GM23248 (cell line): ENCODE measurements around the gene SDR9C7. TPM values are rescaled to one million over a fixed set of nuclear protein-coding genes. Genes with fewer than 3 reads are reported as not detected.
A peak's percentile ranks its signal among the peaks of the same experiment; 100 is the strongest.
"Not testable (repeated sequence)": the region's sequence is repeated elsewhere in the genome, so short reads cannot be mapped to it uniquely, and the experiment has no call there.

Experiments
- DNase-seq: peaks from one replicate; pipeline ENCODE4 v3.0.0-alpha.2; 2015
- H2AFZ ChIP-seq: fragments of 200-600 bp; sonication (generic); 2 replicates; pipeline ENCODE4 v1.6.1; 2016; ENCODE audit warnings: antibody characterized with exemption
- H3F3A ChIP-seq: fragments of 200-600 bp; sonication (generic); 2 replicates; pipeline ENCODE4 v1.6.1; 2016; ENCODE audit warnings: mild to moderate bottlenecking, antibody characterized with exemption, mixed run types; ENCODE audit not compliant: insufficient read depth
- H3K27ac ChIP-seq: fragments of 200-600 bp; sonication (generic); 2 replicates; pipeline ENCODE4 v1.5.1; 2016; ENCODE audit warnings: mild to moderate bottlenecking
- H3K27me3 ChIP-seq: fragments of 200-600 bp; sonication (generic); replicated peaks from 2 replicates; pipeline ENCODE4 v1.6.1; 2016; ENCODE audit warnings: mild to moderate bottlenecking; ENCODE audit not compliant: insufficient read depth
- H3K36me3 ChIP-seq: fragments of 200-600 bp; sonication (generic); 2 replicates; pipeline ENCODE4 v1.6.1; 2016; ENCODE audit warnings: low read depth, mild to moderate bottlenecking
- H3K4me1 ChIP-seq: fragments of 200-600 bp; sonication (generic); 2 replicates; pipeline ENCODE4 v1.6.1; 2016; ENCODE audit warnings: mild to moderate bottlenecking; ENCODE audit not compliant: insufficient read depth
- H3K4me2 ChIP-seq: fragments of 200-600 bp; sonication (generic); one replicate; pipeline ENCODE4 v1.6.1; 2016; ENCODE audit warnings: mild to moderate bottlenecking; ENCODE audit not compliant: unreplicated experiment
- H3K4me3 ChIP-seq: fragments of 200-600 bp; sonication (generic); 2 replicates; pipeline ENCODE4 v1.5.1; 2016; ENCODE audit warnings: mild to moderate bottlenecking
- H3K79me2 ChIP-seq: fragments of 200-600 bp; sonication (generic); 2 replicates; pipeline ENCODE4 v1.6.1; 2016; ENCODE audit warnings: mild to moderate bottlenecking; ENCODE audit not compliant: insufficient read depth
- H3K9ac ChIP-seq: fragments of 200-600 bp; sonication (generic); 2 replicates; pipeline ENCODE4 v1.6.1; 2016; ENCODE audit warnings: mild to moderate bottlenecking
- H3K9me2 ChIP-seq: fragments of 200-600 bp; sonication (generic); 2 replicates; pipeline ENCODE4 v1.6.1; 2016; ENCODE audit warnings: mixed run types, mild to moderate bottlenecking, moderate library complexity; ENCODE audit not compliant: insufficient read depth
- H3K9me3 ChIP-seq: fragments of 200-600 bp; sonication (generic); one replicate; pipeline ENCODE4 v1.6.1; 2017; ENCODE audit warnings: low read depth
- H4K20me1 ChIP-seq: fragments of 200-600 bp; sonication (generic); 2 replicates; pipeline ENCODE4 v1.6.0; 2016; ENCODE audit not compliant: insufficient read depth
- EZH2 ChIP-seq: fragments of 200-600 bp; sonication (generic); IDR thresholded peaks from 2 replicates; pipeline ENCODE4 v1.6.1; 2018; ENCODE audit warnings: antibody characterized with exemption, mild to moderate bottlenecking; ENCODE audit not compliant: insufficient read depth, poor library complexity, severe bottlenecking
- EZH2phosphoT487 ChIP-seq: fragments of 200-600 bp; sonication (generic); IDR thresholded peaks from 2 replicates; pipeline ENCODE4 v1.6.1; 2018; ENCODE audit warnings: antibody characterized with exemption, moderate library complexity, mild to moderate bottlenecking, low read depth; ENCODE audit not compliant: insufficient read depth
- WGBS, 2 experiments: methylation state at CpG; one replicate each; pipeline ENCODE4 v1.1.6; 2015 to 2017; ENCODE audit warnings: low lambda C conversion rate in 2 of 2, low coverage in 1 of 2; ENCODE audit errors: missing lambda C conversion rate in 2 of 2; 5-methylcytosine and 5-hydroxymethylcytosine counted together
- in situ Hi-C: fragments of 300-500 bp; cut with MboI; formaldehyde crosslinking; loops from 2 replicates; pipeline ENCODE4 v1.15.0; 2020
- polyA plus RNA-seq: library from polyadenylated mRNA; unstranded; fragments of >200 nt; fragmentation: Nextera tagmentation; extraction: Ambion mirVana; gene quantifications from 2 replicates; pipeline ENCODE4 v1.2.1, GENCODE V29; 2016
- total RNA-seq: library from RNA; depleted of rRNA; stranded (reverse); fragments of >200 nt; shearing (Covaris generic); gene quantifications from 2 replicates; pipeline ENCODE4 v1.2.3, GENCODE V29; 2014

SDR9C7 gene
- total and polyA plus RNA-seq, 2 experiments from 2014 or later = not detected

DNA sequence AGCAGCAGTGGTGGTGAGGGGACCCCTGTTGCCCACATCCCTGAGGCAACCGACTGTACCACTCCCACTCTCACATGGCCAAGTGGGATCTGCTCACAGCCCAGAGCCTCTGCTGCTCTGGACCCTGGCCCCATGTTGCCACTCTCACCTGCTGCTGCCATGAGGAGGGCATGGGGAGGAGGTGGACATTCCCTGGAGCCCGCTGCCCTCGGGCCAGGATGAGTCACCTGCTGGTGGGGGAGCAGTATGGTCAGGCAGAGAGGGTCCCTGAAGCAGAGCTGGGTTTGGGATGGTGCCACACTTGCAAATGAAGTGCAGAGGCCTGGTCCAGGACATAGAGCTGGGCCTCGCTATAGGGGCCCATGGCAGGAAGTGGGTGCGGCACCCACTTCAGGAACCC lies 26.1 kb downstream of the SDR9C7 start:
- Histone ChIP-seq H3F3A (no peaks in the 10 kb centered on the region), H3K9ac (no peak overlapping the region), H2AFZ (no peak overlapping the region), H3K27me3 (peaks cover 9% of the 10 kb centered on the region; the same call in 1 of the 2 replicates), H3K9me2 (no peaks in the 10 kb centered on the region), H3K9me3 (no peaks in the 10 kb centered on the region), H3K4me2 (no peak overlapping the region), H3K4me1 (no peaks in the 10 kb centered on the region), H3K4me3 (no peak overlapping the region), H4K20me1 (no peaks in the 10 kb centered on the region), H3K36me3 (no peaks in the 10 kb centered on the region), H3K79me2 (no peaks in the 10 kb centered on the region), H3K27ac (no peak overlapping the region)
- in situ Hi-C loops = no loop called here
- DNase-seq = no peak
- TF ChIP-seq EZH2phosphoT487 (no peak), EZH2 (no peak)
- 20 to 45% methylated on average over 5 of the region's 5 CpGs for WGBS, 2 experiments

DNA sequence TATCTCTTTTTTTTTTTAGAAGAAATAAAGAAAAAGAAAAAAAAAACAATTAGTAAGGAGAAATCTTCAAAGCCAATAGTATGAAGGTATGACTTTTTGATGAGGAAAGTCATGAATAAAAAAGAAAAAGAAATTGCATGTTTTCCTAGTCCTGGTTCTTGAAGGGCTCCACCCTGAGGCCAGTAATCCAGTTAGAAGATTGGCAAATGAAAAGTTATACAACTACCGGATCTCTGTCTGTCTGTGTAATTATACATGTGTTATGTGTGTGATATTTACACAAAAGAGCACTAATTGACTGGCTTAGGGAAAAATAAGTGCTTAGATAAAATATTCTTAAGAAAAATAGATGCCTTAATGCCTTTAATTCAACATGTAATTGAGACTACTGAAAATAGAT lies 28.4 kb downstream of the SDR9C7 start:
- Histone ChIP-seq H3K27ac (no peak overlapping the region), H3K36me3 (no peaks in the 10 kb centered on the region), H3K4me2 (no peak overlapping the region), H2AFZ (no peak overlapping the region), H3K27me3 (peaks cover 9% of the 10 kb centered on the region; the same call in 1 of the 2 replicates), H3K4me1 (no peaks in the 10 kb centered on the region), H3K9me2 (no peaks in the 10 kb centered on the region), H3K9ac (no peak overlapping the region), H3F3A (no peaks in the 10 kb centered on the region), H3K4me3 (no peak overlapping the region), H4K20me1 (no peaks in the 10 kb centered on the region), H3K9me3 (no peaks in the 10 kb centered on the region), H3K79me2 (no peaks in the 10 kb centered on the region)
- no peak for TF ChIP-seq EZH2phosphoT487
- 0 to 2% methylated on average over 1 of the region's 1 CpG for WGBS, 2 experiments
- DNase-seq = no peak
- in situ Hi-C loops = no loop called here

DNA sequence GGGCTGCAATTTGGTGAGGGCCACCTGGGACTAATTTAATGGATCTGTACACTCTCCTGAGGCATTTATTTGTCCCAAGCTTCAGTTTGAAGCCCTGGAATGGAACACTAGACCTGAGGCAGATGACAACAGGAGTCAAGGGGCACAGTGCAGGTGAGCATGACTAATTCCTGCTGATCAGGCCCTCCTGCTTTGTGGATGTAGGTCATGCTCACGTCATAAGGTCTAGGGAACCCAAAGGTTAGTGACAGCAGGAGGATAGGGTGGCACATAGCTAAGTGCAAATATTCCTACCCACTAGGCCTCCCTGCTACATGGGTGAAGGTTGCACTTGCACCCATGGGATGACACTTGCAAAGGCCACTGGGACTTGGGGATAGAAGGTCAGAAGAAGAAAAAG lies 30.8 kb downstream of the SDR9C7 start:
- no peaks in the 10 kb centered on the region for H3K79me2 ChIP-seq
- H3K9ac ChIP-seq = no peak overlapping the region
- H3K4me2 ChIP-seq = no peak overlapping the region
- TF ChIP-seq EZH2phosphoT487 (no peak), EZH2 (no peak)
- no peak for DNase-seq
- H3F3A ChIP-seq = no peaks in the 10 kb centered on the region
- no peak overlapping the region for H2AFZ ChIP-seq
- H3K9me3 ChIP-seq = no peaks in the 10 kb centered on the region
- peaks cover 9% of the 10 kb centered on the region; the same call in 1 of the 2 replicates for H3K27me3 ChIP-seq
- in situ Hi-C loops = no loop called here
- H3K4me3 ChIP-seq = no peak overlapping the region
- no peaks in the 10 kb centered on the region for H3K4me1 ChIP-seq
- no peaks in the 10 kb centered on the region for H3K36me3 ChIP-seq
- WGBS, 2 experiments = 6 to 14% methylated on average over 1 of the region's 1 CpG
- H3K27ac ChIP-seq = no peak overlapping the region
- no peaks in the 10 kb centered on the region for H4K20me1 ChIP-seq
- H3K9me2 ChIP-seq = no peaks in the 10 kb centered on the region

DNA sequence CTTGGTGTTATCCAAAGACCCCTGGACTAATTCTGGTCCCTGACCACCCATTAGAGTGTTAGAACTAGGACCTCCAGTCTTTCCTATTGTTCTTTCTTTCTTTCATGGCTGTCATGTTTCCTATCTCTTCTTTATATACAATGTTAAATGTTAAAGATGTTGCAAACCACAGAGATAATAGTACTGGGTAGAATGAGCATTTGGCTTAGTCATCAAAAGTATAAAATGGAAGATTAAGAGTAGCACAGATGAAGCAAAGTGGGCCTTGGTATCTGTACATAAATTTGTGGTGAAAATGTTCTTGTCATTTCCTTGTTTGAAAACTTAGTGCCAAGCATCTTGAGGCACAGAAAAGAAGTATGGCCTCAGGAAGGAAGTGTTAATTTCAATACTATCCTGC lies 32.9 kb downstream of the SDR9C7 start:
- H3K9me3 ChIP-seq, H3K4me2 ChIP-seq, H3F3A ChIP-seq, in situ Hi-C loops, H3K9me2 ChIP-seq, H3K27ac ChIP-seq, DNase-seq, H4K20me1 ChIP-seq, H3K9ac ChIP-seq, H3K36me3 ChIP-seq, H3K4me3 ChIP-seq, H3K4me1 ChIP-seq, H2AFZ ChIP-seq, H3K79me2 ChIP-seq, H3K27me3 ChIP-seq: not testable (repeated sequence)

DNA sequence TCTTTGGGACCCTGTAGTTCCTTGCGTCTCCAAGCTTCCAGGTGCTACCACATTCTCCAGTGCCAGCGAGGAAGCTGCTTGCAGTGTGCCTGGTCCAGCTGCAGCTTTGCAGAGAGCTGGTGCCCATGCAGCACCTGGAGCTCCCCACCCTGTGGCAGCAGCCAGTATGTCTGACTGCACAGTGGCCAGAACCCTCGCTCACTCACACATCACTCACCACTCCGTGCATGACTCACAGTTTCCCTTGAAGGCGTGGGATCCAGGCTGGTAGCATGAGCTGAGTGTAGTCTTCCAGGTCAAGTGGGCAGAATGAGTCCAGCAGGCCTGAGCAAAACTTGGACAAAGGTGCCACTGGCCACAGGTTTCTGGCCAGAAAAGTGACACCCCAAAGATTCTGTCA lies 33.6 kb downstream of the SDR9C7 start:
- TF ChIP-seq EZH2 = no peak
- TF ChIP-seq EZH2phosphoT487 = no peak
- Histone ChIP-seq H3K27ac (no peak overlapping the region), H3K9me2 (no peaks in the 10 kb centered on the region), H3K9ac (no peak overlapping the region), H3K4me2 (no peak overlapping the region), H3K27me3 (no peaks in the 10 kb centered on the region), H3K4me3 (no peak overlapping the region), H3K36me3 (no peaks in the 10 kb centered on the region), H3F3A (0 out of 2 replicates have a peak, but pooled peaks cover 4% of the 10 kb centered on the region), H2AFZ (no peak overlapping the region), H3K79me2 (no peaks in the 10 kb centered on the region), H3K9me3 (no peaks in the 10 kb centered on the region), H4K20me1 (no peaks in the 10 kb centered on the region), H3K4me1 (no peaks in the 10 kb centered on the region)
- in situ Hi-C loops = no loop called here
- DNase-seq = peak; percentile 44
- 32 to 36% methylated on average over 5 of the region's 5 CpGs for WGBS, 2 experiments
